HG02763 (cell line): ENCODE results near the gene SKAP1.

Experiments used
- ATAC-seq: cut with Tn5 transposase; IDR thresholded peaks from one replicate; pipeline ENCODE4 v1.9.1; 2021; ENCODE audit warnings: mild to moderate bottlenecking, moderate library complexity; ENCODE audit not compliant: unreplicated experiment

Gene SKAP1

DNA sequence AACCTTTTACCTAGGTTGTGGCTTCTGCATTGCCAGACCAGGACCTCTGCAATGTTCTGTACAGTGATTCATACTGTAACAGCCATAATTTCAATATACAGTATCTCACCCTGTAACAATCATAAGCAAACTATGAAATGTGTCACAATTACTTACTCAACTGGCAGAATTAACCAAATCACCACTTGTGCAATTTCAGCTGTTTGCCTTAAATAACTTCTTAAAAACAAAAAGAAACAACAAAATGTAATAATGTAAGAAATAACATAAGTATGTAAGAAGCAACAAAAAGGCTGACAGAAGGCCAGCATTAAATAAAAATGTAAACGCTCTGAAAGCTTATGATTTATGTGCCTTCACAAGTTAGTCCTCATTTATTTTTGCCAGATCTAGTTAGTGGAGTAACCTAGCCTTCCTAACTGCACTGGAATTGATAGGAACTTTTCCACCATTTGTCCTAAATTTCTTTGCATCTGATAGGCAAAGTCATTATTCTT is 96.9 kb downstream of the SKAP1 start:
- ATAC-seq, result no peak

DNA sequence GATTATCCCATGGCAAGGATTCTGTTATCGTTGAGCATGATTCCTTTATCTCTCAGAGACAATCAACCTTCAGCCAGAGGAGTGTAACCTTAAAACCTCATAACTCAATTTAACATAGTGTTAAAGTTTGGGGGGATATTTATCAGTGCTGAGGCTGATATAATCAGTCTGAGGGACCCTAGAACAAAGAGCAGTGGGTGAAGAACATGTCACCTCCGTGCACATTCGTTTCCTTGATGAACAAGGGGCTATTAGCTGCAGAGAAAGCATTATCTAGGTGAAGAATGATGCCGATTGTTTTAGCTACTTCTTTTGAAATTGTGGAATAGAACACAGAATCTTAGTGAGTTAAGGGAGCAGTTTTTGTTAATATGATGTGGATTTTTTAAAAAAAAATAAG is 99.1 kb downstream of the SKAP1 start:
- no peak for ATAC-seq

DNA sequence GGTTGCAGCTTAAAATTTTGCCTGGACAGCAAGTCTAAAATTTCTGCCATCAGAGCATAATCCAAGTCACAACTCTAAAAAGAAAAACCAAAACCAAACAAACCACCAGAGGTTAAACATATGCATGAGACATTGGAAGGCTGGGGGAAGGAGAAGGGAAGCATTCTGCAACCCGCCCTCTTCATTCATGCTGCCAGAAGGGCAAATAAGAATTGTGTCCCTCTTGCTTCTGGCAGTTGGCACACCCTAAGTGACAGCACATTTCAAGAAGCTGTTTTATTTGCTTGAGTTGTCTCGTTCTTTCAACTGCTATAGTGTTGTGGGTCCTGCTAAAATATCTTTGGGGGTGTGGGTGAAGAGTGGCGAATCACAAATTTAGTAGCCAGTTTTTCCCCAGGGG is 99.6 kb downstream of the SKAP1 start:
- ATAC-seq, result no peak

DNA sequence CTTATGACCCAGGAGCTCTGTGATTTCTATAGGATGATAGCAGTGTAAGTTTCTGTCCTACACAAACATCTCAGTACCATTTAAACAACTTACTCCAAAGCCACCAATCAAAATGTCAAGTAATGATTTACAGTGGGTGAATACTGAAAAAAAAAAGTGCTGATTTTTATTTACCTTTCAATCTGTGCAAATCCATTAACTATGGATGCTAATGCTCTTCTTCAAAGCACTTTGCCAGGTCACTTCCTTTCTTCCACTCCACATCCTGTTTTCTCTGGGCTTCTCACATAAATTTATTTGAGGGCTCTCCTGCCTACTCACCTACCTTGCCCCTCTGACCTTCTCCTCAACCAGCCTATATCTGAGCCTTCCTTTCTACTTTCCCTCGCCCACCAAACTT is 101.6 kb downstream of the SKAP1 start:
- no peak for ATAC-seq

DNA sequence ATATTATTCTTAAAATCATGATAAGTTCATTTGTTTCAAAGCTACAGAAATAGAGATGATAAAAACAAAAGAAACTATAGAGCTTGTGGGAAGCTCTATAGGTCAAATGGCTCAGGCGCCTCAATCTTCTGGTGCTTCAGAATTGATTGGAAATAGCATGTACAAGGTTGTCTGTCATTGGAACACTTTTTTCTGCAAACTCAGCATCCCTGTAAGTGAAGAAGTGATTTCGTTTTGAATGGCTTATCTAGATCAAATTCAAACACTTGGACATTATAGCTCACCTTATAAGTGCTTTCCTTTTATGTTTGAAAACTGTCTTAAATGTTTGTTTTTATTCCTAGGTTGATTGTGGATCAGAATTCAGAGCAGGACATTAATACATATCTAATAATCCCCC is 103.7 kb downstream of the SKAP1 start:
- no peak for ATAC-seq

DNA sequence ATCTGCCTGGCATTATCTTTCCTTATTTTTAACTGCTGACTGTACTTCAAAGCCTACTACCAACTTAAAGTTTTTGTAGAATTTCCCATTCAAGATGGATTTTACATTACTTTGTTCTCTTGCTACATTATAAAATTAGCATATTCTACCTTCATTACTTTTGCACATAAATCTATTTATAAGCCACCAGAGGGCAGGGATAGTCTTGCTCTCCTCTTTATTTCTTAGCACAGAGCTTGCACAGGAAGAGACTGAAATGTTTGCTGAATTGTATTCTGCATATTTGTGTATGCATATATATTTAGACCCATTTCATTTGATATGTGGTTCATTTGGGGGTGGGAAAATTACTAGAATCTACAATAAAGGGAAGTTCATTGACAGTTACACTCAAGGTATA is 108.0 kb downstream of the SKAP1 start:
- ATAC-seq, result no peak

DNA sequence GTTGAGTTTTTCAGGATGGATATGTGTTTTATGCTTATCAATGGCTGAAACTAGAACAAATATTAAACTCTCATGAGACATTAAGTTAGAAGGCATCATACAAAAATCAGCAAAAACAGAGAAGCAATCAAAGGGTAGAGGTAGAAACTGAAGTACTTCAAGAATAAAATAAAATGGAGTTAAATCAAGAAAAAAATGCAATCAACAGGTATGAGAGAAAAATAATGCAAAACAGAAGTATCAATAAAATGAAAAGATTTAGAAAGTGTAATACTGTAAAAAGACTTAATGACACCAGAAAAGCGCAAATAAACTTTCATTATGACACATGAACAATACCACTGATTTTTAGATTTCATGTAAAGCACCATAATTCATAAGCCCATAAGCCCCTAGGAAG is 112.3 kb downstream of the SKAP1 start:
- ATAC-seq, result no peak

DNA sequence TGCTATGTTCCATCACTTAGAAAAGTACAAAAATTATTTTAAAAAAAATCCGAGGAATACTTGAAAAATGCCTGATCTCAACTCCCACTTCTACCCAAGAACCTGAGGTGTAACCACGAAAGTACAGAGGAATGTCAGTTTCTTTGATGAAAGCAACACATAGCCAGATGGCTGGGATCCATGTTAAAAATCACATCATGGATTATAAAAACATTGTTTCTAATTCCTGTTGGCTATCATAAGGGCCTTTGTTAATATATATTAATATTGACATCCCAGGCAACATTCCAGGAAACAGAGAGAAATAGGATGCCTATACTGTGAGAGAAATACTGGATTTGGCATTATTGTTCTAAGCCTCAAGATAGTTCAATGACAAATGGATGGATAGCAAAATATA is 115.3 kb downstream of the SKAP1 start:
- ATAC-seq, result no peak

DNA sequence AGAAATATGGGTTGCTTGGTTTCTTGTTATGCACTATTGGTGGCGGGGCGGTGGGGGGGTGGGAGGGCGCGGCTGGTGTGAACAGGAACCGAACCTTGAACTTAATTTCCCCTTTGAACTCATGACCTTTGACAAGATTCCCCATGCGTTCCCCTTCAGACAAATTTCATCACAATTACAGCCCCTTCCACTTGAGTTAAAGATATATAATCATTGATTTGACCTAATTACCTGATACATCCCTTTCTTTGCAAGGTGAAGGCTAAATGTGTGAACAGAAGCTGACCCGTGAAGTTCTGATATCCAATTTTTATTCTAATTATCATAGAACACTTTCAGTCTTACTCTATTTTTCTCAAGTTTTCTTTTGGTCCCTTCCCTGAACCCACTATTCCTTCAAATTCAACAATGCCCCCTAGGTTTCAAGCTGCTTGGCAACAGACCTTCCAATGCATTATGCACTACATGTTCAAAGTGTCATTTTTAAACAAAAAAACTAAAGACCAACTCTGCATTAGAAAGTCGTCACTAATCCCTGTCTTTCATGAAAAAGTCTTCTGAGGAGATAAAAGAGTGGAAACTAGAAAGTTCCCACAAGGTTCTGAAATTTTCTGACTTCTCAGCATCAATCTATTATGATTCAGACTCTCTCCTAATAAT is 116.8 kb downstream of the SKAP1 start:
- ATAC-seq, result no peak

DNA sequence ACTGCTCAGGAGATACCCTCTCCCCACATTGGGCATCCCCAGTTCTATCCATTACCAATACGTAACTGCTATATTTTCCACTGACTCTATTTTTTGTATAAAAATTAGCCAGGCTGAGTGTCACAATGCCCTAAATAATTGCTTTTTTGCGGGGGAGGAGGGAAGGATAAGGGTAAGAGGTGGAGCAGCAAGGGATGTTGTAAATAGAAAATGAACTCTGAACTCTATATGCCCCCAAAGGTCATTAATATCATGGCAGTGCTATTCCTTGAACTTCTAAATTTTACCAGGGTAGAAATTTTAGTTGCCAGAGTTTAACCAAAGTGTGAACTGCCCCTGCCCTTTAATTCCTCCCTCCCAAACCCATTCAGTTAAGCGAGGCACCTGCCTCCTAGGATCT is 118.7 kb downstream of the SKAP1 start:
- no peak for ATAC-seq

DNA sequence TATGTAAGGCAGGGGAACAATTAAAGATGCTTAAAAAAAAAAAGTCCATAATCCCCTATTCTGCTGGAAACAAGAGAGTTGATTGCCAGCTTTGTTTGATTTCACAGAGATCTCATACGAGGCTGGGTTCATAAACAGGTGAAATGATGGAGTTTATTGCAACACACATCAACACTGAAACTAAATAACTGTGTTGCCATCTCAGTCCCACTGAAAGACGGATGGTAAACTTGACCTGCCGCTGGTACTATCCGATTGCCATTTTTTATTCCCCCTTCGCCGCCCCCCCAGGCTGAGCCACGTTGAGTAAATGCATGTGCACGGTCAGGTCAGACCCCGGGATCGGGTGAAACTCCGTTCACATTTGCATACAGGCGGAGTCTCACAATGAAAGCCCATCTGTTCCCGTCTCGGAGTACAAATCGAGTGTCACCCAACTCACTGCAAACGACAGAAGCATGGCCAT is 119.2 kb downstream of the SKAP1 start:
- ATAC-seq, result no peak

DNA sequence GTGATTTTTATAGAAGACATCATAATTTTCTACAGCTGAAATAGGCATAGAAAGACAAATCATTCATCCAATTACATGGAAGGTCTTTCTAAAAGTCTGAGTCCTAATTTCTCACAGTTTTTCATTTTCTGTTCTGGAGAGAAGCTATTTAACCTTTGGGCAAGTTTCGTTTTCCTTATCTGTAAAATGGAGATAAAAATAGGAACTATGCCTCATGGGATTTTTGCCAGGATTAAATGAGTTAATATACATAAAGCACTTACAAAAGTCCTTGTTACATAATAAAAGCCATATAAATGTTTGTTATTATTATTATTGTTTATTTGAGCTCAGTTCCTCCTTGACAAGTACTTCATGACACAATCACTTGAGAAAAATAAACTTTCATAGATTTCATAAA is 121.4 kb downstream of the SKAP1 start:
- no peak for ATAC-seq

DNA sequence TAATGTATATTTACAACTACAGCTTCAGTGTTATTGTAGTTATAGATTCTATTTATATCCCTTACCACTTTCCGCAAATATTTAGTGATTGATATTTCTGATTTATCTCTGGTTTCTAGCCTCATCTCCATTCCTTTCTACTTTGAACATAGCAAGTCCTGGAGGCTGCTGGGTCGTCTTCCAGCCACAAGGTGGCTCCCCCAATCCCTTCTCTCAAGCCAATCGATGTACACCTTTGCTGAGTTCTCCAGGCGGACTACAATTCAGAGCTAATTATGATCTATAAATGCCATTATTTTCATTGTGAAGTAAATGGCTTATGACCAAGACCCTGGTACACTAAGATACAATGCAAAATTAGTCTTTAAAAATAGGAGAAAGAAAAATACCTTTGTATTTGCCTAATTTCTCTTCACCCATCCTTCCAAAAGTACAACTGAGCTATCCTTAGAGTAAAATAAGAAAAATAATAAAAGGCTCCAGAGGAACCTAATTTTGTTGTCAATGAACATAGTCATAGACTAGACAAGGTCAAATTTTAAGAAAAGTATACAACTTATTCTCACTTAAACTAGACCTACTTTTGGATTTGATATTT is 122.1 kb downstream of the SKAP1 start:
- ATAC-seq, result no peak

DNA sequence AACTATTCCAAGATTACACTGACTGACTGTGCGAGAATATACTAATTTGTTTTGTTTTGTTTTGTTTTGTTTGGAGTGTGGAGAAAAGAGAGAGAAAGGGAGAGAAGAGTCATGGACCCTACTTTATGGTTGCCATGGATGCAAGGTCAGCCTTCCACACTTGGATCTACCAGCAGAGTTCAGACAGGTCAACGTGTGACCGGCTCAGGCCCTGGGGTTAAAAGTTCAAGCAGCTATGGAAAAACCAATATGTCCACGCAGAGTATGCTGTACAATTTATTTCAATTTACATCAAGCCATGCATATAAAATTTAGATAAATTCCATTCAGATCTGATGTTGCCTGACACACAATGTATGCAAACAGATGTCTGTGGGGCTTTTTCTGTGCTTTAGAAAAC is 122.8 kb downstream of the SKAP1 start:
- no peak for ATAC-seq

DNA sequence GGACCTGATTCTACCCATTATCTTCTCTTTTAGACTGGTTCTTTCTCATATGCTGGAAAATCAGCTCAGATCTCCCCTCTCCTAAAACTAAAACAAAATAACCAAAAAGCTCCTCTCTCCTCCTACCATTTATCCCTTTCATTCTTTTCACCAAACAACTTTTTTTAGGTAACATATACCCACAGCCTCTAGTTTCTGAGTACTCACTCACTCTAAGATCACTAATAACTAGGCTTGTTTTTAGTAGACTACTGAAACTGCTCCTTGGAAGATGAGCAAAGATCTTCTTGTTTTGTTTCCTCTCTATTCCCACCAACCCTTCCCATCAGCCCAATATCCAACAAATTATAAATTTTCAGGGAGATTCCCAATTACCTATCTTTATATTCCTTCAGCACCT is 129.0 kb downstream of the SKAP1 start:
- ATAC-seq, result no peak

DNA sequence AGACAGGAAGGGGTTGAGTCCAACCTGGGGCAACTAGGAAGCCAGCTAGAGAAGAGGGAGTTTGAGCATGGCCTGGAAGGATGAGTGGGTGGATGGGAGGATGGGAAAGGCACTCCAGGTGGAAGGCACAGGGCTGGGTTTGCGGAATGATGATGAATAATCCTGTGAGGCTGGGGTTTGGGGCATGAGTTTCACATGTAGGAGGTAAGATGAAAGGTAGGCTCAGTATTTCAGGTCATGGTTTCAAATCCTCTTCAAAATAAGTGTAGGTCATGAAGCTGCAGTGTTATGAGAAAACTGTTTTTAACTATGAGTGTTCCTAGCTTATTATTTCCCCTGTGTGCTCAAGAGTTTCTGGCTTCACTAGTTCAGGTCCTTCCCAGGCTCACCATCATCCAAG is 130.3 kb downstream of the SKAP1 start:
- no peak for ATAC-seq

DNA sequence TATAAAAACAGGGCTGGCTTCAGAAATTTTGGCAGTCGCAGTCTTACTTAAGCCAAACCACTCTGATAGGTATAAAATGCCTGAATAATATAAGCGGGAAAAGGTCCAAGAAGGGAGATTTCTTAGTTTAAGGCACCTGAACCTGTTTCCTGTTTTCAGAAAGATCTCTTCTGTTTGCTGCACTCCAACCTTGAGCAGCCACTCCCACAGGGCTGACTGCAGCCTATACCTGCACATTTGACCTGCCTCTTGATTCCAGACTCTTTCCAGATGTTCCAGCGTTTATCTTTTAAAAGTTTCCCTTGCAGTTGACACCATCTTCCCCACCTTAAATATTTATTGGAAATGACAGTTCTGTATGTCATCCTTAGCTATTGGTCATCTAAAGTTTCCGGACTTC is 132.2 kb downstream of the SKAP1 start:
- ATAC-seq, result no peak

DNA sequence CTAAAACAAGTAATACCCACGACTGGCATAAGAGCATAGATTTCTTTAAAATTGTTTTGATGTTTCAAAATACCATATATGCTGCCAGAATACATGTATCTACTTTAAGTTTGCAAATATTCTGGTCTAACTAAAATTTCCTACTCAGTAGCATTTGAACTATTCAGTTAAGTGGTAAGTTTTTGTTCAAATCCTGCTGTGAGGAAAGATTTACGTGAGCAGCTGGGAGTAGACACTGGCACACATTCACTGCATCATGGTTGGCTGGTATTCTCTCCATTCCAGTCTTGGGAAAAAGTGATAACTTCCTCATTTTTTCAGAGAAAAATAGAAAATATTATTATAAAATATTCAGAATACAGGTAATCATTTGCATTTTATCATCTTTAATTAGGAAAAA is 133.6 kb downstream of the SKAP1 start:
- no peak for ATAC-seq

DNA sequence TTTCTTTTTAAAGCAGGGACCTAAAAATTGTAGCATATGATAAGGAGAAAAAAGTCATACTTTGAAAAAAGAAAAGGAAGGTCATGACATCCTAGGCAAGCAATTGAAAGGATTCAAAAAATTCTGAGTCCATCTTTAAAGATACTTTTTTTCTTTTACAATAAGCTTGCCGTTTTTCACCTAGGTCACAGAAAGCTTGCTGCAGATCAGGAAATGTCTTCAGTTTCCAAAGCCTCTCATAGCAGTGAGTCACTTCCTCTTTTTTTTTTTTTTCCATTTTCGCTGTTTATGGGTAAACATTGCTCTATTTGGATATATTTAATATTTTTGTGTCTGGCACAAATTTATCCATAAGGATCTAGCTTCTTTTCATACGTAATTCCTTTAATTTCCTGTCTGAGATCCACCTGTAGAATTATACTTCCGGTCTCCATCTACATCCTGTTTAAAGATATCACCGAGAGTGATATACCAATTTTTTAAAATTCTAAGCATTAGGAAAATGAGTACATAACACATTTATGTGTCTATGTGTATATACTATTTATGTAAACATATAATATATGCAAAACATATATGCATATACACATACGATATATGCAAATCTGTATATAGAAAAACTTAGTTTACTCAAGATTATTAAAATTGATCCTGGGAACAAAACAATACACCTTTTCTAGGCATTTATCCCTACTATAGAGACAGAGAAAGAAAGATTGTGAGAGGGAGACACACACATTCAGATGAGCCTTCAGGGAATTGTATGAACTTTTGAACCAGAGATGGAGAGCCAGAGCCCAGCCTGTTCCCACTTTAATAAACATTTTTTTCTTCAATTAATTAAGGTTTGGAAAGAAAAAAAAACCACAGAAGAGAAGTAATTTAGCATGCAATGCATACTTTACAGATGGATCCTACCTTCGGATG is 134.4 kb downstream of the SKAP1 start:
- no peak for ATAC-seq

DNA sequence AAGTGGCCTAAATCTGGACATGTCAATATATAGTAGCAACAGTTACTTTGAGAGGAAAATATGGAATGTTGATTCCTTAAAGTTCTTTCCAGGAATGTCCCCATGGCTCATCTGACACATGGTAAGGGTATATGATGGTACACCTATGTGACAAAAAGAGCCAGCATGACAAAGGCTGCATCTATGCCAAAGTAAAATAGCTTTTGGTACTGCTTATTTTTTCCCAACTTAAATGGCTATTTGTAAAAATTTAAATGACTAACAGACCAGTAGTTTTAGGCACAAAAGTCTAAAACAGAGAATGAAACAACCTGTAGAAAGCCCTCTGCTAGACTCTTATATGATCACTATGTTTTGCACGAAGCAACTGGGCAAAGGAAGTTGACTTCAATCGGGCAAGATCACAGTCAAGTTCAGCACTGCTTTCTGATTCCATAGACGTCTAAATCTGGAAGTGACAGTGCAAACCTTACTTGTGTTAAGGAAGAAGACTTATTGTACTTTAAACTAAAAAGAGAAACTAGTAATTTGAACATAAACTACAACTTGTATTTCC is 135.1 kb downstream of the SKAP1 start:
- no peak for ATAC-seq

DNA sequence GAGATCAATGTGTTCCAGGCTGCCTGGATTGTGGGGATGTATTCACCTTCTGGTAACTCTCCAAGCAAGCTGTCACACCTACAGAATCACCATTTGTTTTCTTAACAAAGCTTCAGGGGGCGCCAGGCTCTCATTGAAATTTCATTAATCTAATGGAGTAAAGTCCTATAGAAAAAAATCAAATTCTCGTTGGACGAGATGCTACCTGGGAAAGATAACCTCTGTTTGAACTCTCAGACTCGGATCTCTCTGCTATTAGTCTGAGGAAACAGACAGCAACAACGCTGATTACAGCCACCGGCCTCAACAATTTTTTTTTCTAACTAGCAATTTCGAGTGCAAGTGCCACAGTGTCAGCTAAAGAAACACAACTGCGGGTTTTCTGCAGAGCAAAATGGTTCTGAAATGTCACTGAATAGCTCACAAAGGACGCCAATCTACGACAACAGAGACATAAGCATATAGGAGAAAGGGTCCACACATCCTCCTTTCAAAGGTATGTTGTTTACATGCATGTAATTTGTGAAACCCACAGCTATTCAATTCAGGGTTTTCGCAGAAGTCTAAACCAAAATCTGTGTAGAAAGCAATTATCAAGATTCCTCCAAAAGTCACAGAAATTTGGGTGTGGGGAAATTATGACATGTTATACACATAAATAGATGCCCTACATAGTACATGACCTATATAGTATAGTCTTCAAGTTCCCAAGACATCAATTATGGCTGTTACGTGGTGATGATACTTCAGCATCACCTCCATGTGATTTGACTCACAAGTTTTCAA is 135.8 kb downstream of the SKAP1 start:
- no peak for ATAC-seq
